RWPE1 (cell line): ENCODE measurements around the gene PDGFRA.

Experiments
- CTCF ChIA-PET: fragments of 350-600 bp; sonication (Branson Sonifier 250); formaldehyde crosslinking; extraction: SDS; loops from one replicate; lab custom pipeline; 2021; lab: Yijun Ruan, JAX
- POLR2A ChIA-PET: fragments of 400-600 bp; formaldehyde crosslinking; extraction: SDS; loops from one replicate; lab custom pipeline; 2020; ENCODE audit warnings: antibody characterized with exemption; ENCODE audit not compliant: low non-redundant PET; lab: Yijun Ruan, JAX
- DNase-seq: peaks from one replicate; pipeline ENCODE4 v3.0.0; 2012; ENCODE audit warnings: low spot score
- H3K27ac ChIP-seq: fragments of 450-650 bp; 2 replicates; pipeline ENCODE4 v1.5.1; 2017
- TF ChIP-seq, protein P1 (sequence below): fragments of 450-650 bp; conservative IDR thresholded peaks from 2 replicates; pipeline ENCODE4 v1.5.1; 2017; ENCODE audit warnings: low read depth, mild to moderate bottlenecking

Gene PDGFRA

GRCh38 chr4:54254116-54254914, 25.2 kb downstream of the PDGFRA start:
- POLR2A ChIA-PET, result no interaction called here
- no peak overlapping the region for H3K27ac ChIP-seq
- CTCF ChIA-PET, result interaction anchor here (0.6 kb wide), 2 partner anchors 64 to 324 kb away, joined by 3 read pairs; no protein-coding TSS in a partner anchor
- TF ChIP-seq, protein P1, sequence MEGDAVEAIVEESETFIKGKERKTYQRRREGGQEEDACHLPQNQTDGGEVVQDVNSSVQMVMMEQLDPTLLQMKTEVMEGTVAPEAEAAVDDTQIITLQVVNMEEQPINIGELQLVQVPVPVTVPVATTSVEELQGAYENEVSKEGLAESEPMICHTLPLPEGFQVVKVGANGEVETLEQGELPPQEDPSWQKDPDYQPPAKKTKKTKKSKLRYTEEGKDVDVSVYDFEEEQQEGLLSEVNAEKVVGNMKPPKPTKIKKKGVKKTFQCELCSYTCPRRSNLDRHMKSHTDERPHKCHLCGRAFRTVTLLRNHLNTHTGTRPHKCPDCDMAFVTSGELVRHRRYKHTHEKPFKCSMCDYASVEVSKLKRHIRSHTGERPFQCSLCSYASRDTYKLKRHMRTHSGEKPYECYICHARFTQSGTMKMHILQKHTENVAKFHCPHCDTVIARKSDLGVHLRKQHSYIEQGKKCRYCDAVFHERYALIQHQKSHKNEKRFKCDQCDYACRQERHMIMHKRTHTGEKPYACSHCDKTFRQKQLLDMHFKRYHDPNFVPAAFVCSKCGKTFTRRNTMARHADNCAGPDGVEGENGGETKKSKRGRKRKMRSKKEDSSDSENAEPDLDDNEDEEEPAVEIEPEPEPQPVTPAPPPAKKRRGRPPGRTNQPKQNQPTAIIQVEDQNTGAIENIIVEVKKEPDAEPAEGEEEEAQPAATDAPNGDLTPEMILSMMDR, result no peak
- no peak for DNase-seq

DNA sequence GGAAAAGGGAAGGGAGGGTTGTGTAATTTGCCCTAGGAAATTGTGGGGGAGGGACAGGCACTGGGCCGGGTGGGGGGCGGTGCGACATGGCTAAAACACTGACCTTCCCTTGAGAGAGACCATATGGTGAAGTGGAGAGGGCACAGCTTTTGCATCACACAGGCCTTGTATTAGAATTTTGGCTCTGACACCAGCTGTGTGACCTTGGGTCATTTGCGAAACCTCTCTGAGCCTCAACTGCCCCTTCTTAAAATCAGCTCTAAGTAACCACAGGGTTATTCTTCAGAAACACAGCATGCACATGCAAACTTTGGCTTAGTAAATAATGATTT, 25.8 kb downstream of the PDGFRA start:
- ChIA-PET CTCF (interaction anchor here (0.6 kb wide), 2 partner anchors 63 to 325 kb away, joined by 3 read pairs; no protein-coding TSS in a partner anchor), POLR2A (no interaction called here)
- TF ChIP-seq, protein P1, result no peak
- H3K27ac ChIP-seq, result no peak overlapping the region
- no peak for DNase-seq

- TF ChIP-seq, protein P1, result no peak
- no peak overlapping the region for H3K27ac ChIP-seq
- no peak for DNase-seq
- CTCF ChIA-PET, result no interaction called here
- POLR2A ChIA-PET, result no interaction called here
These were observed 26.8 kb downstream of the PDGFRA start for GRCh38 chr4:54255881-54256280.

DNA sequence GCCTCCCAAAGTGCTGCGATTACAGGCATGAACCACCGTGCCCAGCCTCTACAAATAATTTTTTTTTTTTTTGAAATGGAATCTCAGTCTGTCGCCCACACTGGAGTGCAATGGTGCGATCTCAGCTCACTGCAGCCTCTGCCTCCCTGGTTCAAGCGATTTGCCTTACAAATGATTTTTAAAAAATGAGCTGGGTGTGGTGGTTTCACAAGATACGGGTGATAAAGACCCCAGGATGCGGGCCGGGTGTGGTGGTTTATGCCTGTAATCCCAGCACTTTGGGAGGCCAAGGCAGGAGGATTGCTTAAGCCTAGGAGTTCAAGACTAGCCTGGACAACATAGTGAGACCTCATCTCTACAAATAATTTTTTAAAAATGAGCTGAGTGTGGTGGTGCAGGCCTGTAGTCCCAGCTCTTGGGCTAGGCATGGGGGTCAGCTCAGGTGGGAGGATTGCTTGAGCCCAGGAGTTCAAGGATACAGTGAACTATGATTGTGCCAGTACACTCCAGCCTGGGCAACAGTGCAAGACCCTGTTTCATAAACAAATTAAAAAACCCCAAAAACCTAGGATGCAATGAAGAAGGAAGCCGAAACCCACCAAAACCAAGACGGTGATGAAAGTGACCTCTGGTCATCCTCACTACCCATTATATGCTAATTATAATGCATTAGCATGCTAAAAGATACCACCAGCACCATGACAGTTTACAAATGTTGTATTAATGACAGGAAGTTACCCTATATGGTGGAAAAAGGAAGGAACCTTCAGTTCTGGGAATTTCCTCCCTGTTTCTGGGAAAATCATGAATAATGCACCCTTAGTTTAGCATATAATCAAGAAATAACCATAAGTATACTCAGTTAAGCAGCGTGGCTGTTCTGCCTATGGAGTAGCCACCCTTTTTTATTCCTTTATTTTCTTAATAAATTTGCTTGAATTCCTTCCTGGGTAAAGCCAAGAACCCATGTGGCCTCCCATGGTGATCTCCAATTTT, 27.7 kb downstream of the PDGFRA start:
- POLR2A ChIA-PET, result no interaction called here
- CTCF ChIA-PET, result interaction anchor here (0.6 kb wide), 1 partner anchor 550 kb away, joined by 3 read pairs; no protein-coding TSS in a partner anchor
- TF ChIP-seq, protein P1, result no peak

DNA sequence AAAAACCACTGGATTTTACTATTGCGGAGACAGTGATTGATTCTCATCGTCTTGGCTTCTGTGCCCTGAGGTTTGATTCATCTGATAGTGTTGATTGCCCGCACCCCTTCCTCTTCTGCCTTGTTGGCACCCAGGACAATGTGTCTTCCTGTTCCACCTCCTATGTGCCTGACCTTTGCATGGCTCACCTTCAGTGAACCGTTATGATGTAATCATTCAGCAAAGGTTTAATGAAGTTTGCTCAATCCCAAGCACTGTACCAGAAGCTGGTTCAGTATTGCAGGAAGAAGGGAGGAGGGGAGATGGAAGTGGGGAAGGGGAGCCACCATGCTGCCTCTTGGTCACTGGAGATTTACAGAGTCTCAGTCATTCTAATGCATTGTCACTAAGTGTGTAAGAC, 36.3 kb downstream of the PDGFRA start:
- CTCF ChIA-PET, result interaction anchor here (0.7 kb wide), 1 partner anchor 1282 kb away, joined by 7 read pairs; no protein-coding TSS in a partner anchor
- TF ChIP-seq, protein P1, result no peak
- H3K27ac ChIP-seq, result no peak overlapping the region
- no peak for DNase-seq
- POLR2A ChIA-PET, result no interaction called here

More for the DNA sequence above, 27.7 kb downstream of the PDGFRA start:
- no peak overlapping the region for H3K27ac ChIP-seq
- DNase-seq, result no peak

GRCh38 chr4:54268151-54268550, 39.1 kb downstream of the PDGFRA start:
- TF ChIP-seq, protein P1, result no peak
- ChIA-PET CTCF (interaction anchor here (1.0 kb wide), 1 partner anchor 34 kb away, joined by 3 read pairs; no protein-coding TSS in a partner anchor), POLR2A (no interaction called here)
- no peak overlapping the region for H3K27ac ChIP-seq
- no peak for DNase-seq
